Left forelimb (tissue), 1 donor: ENCODE results near the gene BHLHA15.

Experiments used
- DNase-seq: peaks from one replicate; pipeline ENCODE4 v3.0.0-alpha.2; 2018; ENCODE audit warnings: low spot score

BHLHA15 gene

DNA sequence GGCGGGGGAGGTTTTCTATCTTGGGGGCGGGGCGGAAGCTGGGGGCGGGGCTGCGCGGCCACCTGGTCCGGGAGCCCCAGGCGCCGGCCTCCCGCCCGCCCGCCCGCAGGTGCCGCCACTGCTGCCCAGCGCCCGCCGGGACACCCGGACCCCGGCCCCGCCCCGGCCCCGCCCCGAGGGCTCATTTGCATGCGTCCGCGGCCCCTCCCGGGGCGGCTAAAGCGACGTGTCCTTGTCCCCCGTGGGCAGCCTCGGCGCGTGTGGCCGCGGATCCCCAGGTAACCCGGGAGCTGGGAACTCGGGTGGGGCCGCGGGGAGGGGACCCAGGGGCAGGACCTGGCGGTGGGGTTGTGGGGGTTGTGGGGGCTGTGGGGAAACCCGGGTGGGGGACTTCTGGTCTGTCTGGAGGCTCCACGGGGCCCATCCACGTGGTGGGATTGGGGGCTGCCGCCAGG is at the start of gene BHLHA15:
BHLHA15 (plus strand) TSS at position 219 of the 455 bp plus-strand sequence. CDS start 871 bp downstream, outside the sequence.
- no peak for DNase-seq

DNA sequence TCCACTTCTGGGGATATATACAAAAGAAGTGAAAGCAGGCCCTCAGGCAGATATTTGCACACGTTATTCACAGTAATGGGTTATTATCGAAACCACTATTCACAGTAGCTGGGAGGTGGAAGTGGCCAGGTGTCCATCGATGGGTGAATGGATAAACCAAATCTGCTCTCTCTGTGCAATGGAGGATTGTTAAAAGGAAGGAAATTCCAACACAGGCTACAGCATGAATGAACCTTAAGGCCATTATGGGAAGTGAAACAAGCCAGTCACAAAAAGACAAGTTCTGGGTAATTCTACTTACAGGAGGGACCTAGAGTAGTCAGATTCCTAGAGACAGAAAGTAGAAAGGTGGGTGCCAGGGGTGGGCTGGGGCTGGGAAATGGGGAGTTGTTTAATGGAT is 48.5 kb upstream of the BHLHA15 start:
- no peak for DNase-seq

DNA sequence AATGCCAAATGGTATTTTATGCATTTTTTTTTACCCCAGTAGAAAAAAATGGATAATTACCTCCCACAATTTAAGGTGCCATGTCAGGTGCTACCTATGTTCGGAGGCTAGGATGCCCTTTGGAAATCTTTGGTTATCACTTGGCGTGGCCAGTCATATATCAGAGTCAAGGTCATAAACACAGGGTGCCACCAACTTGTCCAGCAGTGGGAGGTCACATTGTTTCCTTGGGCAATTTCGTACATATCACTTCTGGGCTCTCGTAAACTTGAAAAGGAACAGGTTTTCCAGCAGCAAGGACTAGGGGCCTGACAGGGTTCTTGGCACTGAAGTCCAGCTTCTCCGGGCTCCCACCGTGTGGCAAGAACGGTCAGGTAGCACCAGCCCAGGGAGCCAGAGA is 48.0 kb upstream of the BHLHA15 start:
- DNase-seq, result no peak

DNA sequence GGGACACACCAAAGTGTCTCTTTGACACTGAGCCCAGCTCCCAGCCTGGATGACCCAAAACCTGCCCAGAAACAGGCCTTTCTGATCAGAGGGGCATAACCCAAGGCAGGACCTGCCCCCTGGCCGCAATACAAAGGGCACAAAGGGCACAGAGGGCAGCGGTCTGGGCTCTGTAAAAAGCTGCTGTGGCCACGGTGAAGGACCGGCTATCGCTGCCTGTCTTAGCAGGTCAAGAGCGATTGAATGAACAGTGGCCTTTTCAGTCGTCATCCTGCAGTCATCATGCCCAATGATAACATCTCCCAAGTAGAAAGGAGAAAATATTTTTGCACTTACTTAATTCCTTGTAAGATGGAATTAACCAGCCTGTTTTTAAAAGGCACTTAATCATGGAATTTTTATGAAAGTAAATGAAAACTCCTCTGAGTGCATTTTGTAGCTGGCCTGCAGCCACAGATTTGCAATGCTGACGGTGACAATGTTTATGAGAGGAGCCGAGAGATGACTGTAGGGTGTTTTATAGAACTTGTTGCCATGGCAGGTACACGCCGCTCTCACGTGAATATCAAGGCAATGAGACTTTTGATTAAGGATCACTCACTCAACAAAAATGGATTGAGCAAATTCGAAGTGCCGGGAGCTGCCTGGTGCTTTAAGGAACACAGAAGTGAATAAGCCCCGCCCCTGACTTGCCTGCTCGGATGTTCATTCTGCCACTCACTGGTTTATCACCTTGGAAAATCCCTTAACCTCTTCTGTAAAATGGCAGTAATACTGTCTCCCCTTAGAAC is 47.3 kb upstream of the BHLHA15 start:
- no peak for DNase-seq

DNA sequence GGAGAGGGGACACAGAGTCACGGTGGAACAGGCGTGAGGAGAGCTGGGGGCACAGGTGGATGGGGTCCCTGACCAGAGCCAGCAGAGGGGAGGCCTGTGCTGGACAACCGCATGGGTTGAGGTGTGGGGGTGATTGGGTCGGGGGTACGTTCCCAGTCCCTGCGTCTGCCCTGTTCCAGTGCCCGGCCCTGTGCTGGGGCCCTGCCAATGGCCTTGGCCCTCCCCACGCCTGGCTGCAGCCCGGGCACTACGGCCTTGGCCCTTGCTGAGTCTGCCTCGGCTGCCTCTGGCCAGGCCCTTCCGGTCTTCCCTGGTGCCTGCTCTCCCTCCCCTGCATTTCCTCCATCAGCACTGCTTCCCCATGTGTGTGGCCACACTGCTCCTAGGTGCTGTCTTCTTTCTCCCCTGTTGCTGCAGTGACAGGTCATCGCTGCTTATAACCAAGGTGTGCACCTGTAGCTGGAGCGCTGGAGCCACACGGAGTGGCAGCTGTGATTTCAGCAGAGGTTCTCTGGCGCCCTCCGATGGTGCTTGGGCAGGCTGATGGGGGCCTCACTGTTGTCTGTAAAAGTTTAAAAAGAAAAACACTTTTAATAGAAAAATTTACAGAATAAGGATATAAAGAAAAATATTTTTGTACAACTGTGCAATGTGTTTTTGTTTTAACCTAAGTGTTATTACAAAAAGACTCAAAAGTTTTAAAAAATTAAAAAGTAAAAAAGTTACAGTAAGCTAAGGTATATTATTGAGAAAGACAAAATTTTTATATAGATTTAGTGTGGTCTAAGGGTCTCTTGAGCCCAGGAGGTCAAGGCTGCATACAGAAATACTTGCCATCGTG is 45.2 kb upstream of the BHLHA15 start:
- DNase-seq, result no peak

DNA sequence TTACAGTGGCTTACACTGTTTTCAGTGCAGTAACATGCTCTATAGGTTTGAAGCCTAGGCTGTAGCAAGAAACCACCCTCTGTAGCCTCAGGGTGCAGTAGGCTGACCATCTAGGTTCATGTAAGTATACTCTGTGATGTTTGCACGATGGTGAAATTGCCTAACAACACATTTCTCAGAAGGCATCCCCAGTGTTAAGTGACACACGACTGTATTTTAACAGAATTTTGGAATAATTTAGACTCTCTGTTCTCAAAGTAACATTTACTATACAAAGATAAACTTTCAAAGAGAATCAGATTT is 44.6 kb upstream of the BHLHA15 start:
- DNase-seq, result no peak

DNA sequence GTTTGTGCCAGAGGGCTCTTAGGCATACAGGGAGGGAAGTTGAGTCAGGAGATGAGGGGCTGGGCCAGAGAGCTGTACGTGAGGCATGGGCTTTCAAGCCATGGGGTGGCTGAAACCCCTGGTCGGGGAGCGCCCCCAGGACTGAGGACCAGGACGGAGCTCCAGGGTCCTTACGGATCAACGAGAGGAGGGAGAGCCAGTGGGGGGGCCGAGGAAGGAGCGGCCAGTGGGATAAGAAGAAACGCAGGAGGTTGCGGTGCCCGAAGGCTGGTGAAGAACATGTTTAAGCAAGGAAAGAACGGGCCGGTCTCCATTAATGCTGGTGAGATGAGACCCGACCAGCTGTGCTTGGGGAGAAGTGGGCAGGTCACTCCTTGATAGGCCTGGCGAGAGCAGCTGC is 43.6 kb upstream of the BHLHA15 start:
- no peak for DNase-seq

DNA sequence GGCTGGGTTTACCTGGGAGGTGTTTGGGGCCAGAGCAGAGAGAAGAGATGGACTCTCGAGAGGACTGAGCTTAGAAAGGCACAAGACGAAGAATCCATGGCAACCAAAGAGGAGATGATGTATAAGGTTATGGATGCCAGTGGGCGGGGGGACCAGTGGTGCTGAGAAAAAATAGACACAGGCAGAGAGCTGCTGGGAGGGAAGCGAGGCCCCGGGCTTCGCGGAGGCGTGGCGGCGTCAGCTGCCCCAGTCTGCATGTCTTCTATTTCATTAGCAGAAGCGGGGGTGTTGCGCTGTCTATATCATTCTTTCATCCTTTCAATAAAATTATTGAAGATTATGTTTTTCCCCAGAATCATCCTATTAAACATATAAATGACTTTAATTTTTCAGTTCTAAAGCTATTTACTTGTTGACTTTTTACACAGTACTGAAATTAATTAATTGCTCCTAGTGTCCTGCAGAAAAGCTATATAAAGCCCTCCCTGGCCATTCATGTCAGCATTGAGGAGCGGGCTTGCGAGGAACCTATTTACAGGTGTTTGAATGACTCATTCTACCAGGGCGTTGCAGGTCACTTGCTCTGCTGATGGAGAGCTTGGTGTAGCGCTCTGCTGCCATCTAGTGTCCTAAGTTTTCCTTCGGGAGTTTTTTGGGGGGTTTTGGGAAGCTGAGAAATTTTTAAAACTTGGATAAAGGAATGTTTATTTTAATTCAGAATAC is 42.9 kb upstream of the BHLHA15 start:
- no peak for DNase-seq

DNA sequence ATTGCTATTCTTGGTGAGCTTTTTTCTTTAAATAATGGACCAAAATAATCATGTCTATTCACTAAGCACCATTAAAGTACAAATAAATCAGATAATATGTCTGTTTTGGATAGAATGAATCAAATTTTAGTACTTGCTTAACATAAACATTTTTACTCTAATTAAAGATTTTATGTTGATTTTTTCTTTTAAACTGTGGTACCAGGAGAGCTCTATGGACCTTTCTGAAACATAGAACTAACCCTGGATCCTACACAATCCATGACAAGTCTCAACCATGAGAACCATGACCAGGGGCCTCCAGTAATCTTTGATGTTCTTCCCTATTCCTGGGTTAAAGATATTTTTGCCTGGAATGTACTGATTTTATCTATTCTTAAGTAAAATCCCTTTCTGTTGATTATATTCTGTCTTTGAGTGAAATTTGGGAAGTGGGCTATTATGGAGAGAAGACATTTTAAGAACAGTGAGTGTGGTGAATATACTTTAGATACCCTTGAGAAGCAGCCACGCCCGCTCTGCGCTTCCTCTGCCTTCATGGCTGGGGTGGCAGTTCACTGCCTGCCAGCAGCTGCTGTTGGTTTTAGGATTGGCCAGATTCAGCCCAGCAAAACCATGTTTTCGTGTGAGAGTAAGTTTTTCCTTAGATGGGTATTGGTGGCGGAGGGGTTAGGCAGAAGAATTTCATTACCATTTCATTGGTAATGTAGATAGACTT is 42.2 kb upstream of the BHLHA15 start:
- DNase-seq, result no peak

DNA sequence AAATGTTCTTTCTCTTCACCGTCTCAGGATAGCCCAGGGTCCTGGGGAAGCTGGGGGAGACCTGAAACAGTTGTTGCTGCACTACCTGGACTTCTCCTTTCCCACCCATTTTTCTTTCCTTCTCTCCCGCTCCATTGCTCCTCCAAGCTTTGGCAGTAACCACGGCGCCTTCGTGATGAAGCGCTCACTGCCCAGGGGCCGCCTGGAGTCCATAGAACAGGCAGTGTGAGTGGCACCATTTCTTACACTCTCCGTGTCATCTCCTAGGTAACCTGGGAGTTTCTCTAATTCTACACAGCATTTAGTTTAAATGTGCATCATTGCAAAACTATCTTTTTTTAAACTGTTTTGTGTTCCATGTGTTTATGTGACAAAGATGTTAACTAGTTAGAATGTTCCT is 40.3 kb upstream of the BHLHA15 start:
- no peak for DNase-seq

DNA sequence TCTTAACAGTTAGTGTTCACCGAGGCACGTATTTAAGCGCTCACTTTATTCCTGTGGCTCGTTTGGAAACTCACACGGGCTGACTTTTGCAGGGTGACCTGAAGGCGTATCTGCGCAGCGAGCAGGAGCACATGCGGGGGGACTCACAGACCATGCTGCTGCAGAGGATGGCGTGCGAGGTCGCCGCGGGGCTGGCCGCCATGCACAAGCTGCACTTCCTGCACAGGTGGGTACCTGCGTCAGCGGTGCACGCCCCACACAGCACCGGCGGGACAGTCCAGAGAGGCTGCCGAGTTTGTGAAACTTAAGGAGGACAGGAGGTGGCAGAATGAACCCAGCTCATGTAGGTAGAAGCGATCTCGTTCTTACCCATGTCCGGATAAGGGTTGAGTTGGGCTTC is 39.8 kb upstream of the BHLHA15 start:
- DNase-seq, result no peak

DNA sequence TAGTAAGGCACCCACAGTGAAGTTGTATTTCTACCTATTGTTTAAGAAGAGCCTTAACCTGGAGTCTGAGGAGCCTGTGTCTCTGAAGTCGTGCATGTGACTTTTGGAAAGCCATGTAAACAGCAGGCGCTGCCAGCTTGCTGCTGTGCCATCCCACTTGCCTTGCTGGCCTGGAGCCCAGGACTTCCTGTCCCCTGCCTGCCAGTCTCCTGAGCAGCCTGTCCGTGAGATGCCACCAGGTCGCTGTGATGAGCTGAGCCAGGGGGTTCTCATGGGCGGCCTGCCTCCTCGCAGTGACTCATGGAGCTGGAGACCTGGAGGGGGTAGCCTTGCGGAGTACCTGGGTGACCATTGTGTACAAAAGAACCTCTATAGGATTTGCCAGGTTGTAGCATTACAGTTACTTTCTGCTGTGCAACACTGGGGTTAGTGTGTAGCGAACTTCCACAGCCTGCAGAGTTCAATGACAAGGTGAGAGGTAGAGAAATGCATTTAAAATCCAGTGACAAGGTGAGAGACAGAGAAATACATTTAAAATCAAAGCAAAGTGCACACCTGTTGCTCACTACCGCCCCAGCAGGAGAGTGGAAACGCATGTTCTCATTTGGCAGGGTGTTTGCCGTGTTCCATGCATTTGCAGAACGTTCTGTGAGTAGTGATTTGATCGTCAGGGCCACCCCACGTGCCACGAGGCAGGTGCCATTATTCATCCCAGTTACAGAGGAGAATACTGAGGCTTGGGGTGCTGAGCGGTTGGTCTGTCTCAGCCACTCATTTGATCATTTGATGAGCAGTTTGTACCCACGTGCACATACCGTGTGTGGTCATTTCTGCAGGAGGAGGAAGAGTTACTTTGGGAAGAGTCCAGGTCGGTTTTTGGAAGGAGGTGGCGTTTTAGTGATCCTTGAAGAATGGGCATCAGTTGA is 36.6 kb upstream of the BHLHA15 start:
- DNase-seq, result no peak

DNA sequence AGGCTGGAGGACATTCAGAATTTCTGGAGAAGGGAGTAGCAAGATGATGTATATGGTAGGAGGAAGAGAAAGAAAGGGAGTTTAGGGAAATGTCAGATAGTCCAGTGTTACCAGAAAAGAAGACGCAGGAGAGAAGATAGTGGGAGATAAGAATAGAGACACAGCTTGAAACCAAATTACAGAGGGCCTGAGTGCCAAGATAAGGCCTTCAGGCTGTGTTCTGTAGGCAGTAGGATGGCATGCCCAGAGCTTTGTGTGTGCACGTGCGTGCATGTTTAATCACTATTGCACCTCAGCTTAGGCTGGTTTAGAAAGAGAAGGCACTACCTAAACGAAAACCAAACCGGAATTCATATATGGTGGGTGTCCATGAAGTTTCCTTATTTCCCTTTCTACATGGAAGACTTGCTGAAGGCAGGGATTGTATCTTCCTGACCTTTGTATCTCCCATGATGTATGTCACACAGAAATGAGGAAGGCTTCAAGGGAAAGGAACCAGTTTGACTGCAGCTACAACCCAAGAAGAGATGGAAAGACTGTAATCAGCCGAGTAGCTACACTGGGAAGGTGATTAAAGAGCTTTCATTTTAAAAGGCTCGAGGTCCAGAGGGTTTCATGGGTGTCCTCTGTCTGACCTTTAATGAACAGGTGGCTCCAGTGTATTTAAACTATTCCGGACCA is 35.8 kb upstream of the BHLHA15 start:
- DNase-seq, result no peak

DNA sequence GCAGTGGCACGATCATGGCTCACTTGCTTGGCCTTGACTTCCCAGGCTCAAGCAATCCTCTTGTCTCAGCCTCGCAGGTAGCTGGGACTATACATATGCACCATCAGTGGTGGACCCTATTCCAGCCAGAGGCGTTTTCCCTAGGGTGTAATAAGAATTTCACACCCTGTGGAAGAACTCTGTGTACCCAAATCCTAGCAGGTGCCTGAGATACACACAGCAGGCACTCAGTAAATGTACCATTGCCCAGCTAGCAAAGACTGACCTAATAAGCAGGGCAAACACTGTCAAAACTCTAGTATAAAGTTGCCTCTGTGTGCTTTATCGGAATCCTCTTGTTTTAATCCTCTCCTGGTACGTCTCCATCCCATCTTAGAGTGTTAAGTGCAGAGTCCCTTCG is 33.7 kb upstream of the BHLHA15 start:
- DNase-seq, result no peak

DNA sequence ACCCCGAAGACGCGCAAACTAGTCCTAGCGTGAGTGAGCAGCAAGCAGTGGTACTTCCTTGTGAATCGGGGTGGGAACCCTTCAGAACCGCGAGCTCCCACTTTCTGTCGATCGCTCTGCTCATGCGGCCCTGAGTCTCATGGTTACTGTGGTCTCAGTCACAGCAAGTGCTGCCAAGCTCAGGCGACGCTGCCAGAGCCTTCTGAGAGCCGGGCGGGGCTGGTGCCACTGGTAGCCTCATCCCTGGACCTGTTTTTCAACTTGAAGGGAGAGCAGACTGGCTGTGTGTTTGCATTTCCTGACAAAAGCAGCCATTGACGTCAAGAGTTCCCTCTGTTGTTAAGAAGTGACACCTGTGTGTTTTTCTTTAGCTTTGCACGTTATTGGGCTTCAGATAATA is 32.9 kb upstream of the BHLHA15 start:
- no peak for DNase-seq

DNA sequence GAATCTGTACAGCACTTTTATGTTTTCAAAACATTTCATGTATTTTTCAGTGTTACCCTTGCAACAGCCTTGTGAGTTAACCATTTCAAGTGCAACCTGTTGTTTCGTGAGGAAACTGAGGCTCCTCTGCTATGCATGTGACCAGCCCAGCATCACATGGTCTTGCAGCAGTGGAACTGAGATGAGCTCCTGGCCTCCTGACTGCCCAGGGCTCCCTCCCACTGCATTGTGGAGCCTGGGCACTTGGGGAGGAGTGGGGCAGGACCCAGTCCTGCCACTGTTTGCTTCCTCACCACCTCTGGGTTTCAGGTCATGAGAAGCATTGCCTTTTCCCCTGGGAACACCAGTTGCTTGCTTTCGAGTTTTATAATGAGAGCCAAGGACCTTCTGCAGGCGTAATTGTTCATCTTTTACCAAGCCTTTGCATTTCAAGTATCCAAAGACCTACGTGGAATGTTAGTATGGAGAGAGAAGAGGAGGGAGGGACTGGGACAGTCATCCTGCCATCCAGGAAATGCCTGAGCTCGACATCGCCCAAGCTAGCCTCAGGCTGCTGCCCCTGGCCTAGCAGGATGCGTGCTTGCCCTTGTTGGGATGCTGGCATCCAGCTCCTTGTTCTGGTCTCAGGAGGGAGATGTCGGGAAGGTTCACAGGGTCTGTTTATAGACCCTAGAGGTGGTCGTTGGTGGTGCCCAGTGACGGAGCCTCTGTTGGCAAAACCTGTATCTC is 32.3 kb upstream of the BHLHA15 start:
- DNase-seq, result no peak

DNA sequence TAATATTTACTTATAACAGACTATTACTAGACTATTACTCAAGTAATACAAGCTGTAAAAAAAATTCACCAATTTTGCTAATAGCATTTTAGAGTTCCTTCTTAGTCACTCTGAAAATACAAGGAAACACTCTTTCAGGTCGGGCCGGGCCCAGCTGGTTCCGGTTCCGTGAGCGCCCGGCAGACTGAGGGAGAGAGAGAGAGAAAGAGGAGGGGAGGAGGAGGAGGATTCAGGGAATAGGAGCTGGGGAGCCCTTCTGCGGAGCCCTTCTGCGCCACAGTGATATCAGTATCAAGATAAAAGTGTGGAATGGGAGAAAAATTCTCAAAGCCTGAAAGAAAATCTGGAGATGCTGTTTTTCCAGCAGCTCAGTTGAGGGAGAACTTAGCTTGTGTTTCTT is 30.5 kb upstream of the BHLHA15 start:
- DNase-seq, result no peak

DNA sequence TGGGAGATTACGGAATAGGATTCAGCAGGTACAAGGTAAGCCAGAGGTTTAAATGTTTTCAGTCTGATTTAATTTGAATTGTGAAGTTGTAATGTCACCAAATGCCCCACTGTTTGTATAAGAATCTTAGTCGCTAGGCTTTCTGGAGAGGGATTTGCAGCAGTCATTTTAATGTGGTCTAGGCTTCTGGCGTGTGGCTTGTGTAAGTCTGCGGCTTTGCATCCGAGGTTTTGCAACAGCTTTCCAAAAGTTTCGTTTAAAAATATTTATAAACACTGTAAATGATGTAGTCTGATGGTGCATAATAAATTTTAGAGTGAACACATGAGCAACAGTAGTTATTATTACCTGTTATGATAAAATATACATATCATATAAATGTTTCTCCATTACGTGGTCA is 26.1 kb upstream of the BHLHA15 start:
- DNase-seq, result no peak

DNA sequence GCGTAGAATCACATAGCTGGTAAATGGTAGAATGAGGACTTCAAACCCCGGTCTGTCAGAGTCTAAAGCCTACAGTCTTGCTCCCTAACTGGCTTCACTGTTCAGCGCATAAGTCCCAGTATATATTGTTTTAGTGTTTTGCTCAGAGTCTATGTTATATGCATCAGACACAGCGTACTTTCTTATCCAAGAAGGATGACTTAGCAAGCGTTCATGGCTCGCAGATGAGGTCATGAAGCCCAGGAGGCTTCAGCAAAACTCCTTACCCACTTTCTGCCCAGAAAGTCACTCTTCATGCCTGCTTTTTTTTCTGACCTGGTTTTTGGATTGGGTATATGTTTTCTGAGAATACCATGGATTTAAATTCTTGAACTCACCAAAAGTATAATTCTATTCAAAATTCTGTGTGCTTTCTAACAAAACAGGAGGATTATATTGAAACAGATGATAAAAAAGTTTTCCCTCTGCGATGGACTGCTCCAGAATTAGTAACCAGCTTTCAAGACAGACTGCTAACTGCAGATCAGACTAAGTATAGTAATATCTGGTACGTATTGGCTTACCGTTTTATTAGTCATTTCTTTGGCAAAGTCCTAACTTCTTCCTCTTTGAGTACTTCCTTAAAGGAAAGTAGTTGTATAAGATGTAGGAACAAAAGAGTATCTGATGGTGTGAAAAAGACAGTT is 24.6 kb upstream of the BHLHA15 start:
- DNase-seq, result no peak
